ENCODE measurements around the gene P2RY8. TPM values are rescaled to one million over a fixed set of nuclear protein-coding genes. Genes with fewer than 3 reads are reported as not detected.

The P2RY8 gene
- total RNA-seq, 1 experiment from 2014 or later = 0.37 TPM

- TF ChIP-seq MAX (CRISPR knock-in tag; IDR thresholded peaks at IDR 0.05) = no peak
These were observed 81.1 kb downstream of the P2RY8 start (continued) for GRCh38 chrX:1455948-1456280.

GRCh38 chrX:1453951-1454785 lies 82.8 kb downstream of the P2RY8 start:
- no peaks in the 10 kb centered on the region for H3K27me3 Mint-ChIP-seq (ENCODE audit: low read depth)
- ChIA-PET CTCF (no interaction called here), POLR2A (no interaction called here)
- no peaks in the 10 kb centered on the region for H3K4me1 Mint-ChIP-seq
- ATAC-seq (peak; percentile 27), DNase-seq (ENCODE audit: low spot score) (peak; percentile 93)
- peaks cover 10% of the 10 kb centered on the region for H3K36me3 Mint-ChIP-seq
- TF ChIP-seq ZNF423 (CRISPR knock-in tag; IDR thresholded peaks at IDR 0.05) = peak; percentile 89
- TF ChIP-seq, protein P1, sequence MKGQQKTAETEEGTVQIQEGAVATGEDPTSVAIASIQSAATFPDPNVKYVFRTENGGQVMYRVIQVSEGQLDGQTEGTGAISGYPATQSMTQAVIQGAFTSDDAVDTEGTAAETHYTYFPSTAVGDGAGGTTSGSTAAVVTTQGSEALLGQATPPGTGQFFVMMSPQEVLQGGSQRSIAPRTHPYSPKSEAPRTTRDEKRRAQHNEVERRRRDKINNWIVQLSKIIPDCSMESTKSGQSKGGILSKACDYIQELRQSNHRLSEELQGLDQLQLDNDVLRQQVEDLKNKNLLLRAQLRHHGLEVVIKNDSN (CRISPR knock-in tag; IDR thresholded peaks at IDR 0.05) = no peak
- TF ChIP-seq, protein P2, sequence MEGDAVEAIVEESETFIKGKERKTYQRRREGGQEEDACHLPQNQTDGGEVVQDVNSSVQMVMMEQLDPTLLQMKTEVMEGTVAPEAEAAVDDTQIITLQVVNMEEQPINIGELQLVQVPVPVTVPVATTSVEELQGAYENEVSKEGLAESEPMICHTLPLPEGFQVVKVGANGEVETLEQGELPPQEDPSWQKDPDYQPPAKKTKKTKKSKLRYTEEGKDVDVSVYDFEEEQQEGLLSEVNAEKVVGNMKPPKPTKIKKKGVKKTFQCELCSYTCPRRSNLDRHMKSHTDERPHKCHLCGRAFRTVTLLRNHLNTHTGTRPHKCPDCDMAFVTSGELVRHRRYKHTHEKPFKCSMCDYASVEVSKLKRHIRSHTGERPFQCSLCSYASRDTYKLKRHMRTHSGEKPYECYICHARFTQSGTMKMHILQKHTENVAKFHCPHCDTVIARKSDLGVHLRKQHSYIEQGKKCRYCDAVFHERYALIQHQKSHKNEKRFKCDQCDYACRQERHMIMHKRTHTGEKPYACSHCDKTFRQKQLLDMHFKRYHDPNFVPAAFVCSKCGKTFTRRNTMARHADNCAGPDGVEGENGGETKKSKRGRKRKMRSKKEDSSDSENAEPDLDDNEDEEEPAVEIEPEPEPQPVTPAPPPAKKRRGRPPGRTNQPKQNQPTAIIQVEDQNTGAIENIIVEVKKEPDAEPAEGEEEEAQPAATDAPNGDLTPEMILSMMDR (IDR thresholded peaks at IDR 0.05) = peak; percentile 91
- TF ChIP-seq SP1 (CRISPR knock-in tag; conservative IDR thresholded peaks at IDR 0.05) = 0 out of 2 replicates have a peak, but pooled peaks have one; percentile 24
- no peak overlapping the region for H3K27ac Mint-ChIP-seq
- H3K9me3 Mint-ChIP-seq = peaks cover 10% of the 10 kb centered on the region
- H3K4me3 Mint-ChIP-seq = no peak overlapping the region; the same call in 1 of the 2 replicates

DNA sequence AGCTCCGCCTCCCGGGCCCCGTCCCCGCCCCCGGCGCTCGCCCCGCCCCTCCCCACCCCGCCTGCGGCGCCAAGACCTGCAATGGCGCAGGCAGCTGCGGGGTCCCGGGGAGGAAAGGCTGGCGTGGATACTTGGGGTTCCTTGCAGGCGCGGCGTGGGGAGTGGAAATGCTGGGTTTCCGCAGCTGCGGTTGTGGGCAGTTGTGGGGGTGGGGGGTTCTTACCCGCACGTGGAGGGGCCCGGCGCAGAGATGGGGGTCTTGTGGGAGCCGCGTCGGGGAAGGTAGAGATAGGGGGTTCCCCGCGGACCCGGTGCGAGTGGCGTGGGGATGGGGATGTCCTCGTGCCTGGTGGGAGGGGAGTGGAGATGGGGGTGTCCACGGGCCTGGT lies 83.6 kb downstream of the P2RY8 start:
- CTCF ChIA-PET = no interaction called here

More for the DNA sequence above, 83.6 kb downstream of the P2RY8 start:
- Mint-ChIP-seq H3K9me3 (peaks cover 18% of the 10 kb centered on the region), H3K27me3 (ENCODE audit: low read depth) (no peaks in the 10 kb centered on the region), H3K36me3 (peaks cover 18% of the 10 kb centered on the region), H3K27ac (no peak overlapping the region), H3K4me1 (no peaks in the 10 kb centered on the region), H3K4me3 (peak overlapping the region; percentile 75)
- POLR2A ChIA-PET = no interaction called here
- no peak for TF ChIP-seq NFATC4 (CRISPR knock-in tag; IDR thresholded peaks at IDR 0.05)
- no peak for TF ChIP-seq GABPB1 (CRISPR knock-in tag; IDR thresholded peaks at IDR 0.05)
- TF ChIP-seq, protein P3, sequence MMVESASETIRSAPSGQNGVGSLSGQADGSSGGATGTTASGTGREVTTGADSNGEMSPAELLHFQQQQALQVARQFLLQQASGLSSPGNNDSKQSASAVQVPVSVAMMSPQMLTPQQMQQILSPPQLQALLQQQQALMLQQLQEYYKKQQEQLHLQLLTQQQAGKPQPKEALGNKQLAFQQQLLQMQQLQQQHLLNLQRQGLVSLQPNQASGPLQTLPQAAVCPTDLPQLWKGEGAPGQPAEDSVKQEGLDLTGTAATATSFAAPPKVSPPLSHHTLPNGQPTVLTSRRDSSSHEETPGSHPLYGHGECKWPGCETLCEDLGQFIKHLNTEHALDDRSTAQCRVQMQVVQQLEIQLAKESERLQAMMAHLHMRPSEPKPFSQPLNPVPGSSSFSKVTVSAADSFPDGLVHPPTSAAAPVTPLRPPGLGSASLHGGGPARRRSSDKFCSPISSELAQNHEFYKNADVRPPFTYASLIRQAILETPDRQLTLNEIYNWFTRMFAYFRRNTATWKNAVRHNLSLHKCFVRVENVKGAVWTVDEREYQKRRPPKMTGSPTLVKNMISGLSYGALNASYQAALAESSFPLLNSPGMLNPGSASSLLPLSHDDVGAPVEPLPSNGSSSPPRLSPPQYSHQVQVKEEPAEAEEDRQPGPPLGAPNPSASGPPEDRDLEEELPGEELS (CRISPR knock-in tag; IDR thresholded peaks at IDR 0.05) = no peak
- no peak for TF ChIP-seq CDX4 (CRISPR knock-in tag; IDR thresholded peaks at IDR 0.05; ENCODE audit: borderline replicate concordance)
- TF ChIP-seq ZNF263 (CRISPR knock-in tag; IDR thresholded peaks at IDR 0.05; ENCODE audit: low read depth) = no peak
- TF ChIP-seq TP53 (CRISPR knock-in tag; IDR thresholded peaks at IDR 0.05) = no peak
- TF ChIP-seq, protein P4, sequence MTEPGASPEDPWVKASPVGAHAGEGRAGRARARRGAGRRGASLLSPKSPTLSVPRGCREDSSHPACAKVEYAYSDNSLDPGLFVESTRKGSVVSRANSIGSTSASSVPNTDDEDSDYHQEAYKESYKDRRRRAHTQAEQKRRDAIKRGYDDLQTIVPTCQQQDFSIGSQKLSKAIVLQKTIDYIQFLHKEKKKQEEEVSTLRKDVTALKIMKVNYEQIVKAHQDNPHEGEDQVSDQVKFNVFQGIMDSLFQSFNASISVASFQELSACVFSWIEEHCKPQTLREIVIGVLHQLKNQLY (CRISPR knock-in tag; IDR thresholded peaks at IDR 0.05) = no peak
- TF ChIP-seq, protein P5, sequence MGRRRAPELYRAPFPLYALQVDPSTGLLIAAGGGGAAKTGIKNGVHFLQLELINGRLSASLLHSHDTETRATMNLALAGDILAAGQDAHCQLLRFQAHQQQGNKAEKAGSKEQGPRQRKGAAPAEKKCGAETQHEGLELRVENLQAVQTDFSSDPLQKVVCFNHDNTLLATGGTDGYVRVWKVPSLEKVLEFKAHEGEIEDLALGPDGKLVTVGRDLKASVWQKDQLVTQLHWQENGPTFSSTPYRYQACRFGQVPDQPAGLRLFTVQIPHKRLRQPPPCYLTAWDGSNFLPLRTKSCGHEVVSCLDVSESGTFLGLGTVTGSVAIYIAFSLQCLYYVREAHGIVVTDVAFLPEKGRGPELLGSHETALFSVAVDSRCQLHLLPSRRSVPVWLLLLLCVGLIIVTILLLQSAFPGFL (CRISPR knock-in tag; IDR thresholded peaks at IDR 0.05; ENCODE audit: borderline replicate concordance) = no peak
- TF ChIP-seq FOXK1 (CRISPR knock-in tag; IDR thresholded peaks at IDR 0.05) = no peak
- TF ChIP-seq, protein P6, sequence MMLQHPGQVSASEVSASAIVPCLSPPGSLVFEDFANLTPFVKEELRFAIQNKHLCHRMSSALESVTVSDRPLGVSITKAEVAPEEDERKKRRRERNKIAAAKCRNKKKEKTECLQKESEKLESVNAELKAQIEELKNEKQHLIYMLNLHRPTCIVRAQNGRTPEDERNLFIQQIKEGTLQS (CRISPR knock-in tag; conservative IDR thresholded peaks at IDR 0.05) = no peak
- TF ChIP-seq, protein P7, sequence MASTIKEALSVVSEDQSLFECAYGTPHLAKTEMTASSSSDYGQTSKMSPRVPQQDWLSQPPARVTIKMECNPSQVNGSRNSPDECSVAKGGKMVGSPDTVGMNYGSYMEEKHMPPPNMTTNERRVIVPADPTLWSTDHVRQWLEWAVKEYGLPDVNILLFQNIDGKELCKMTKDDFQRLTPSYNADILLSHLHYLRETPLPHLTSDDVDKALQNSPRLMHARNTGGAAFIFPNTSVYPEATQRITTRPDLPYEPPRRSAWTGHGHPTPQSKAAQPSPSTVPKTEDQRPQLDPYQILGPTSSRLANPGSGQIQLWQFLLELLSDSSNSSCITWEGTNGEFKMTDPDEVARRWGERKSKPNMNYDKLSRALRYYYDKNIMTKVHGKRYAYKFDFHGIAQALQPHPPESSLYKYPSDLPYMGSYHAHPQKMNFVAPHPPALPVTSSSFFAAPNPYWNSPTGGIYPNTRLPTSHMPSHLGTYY (CRISPR knock-in tag; IDR thresholded peaks at IDR 0.05) = no peak
- TF ChIP-seq NFYB (CRISPR knock-in tag; conservative IDR thresholded peaks at IDR 0.05; ENCODE audit: low read depth) = no peak
- no peak for TF ChIP-seq CREB1 (CRISPR knock-in tag; IDR thresholded peaks at IDR 0.05)
- DNase-seq (ENCODE audit: low spot score) = no peak
- peak; percentile 0 for ATAC-seq
